Sigmoid colon (tissue), 4 donors: ENCODE data around the gene ERGIC2.

Source experiments
- EP300 ChIP-seq, 4 donors: sonication (generic); formaldehyde crosslinking; IDR thresholded peaks; one replicate each; pipeline ENCODE4 v1.6.1; 2017; ENCODE audit warnings: antibody characterized with exemption in 4 of 4
- POLR2A ChIP-seq, 2 donors: fragments of 450-650 bp; IDR thresholded peaks; one replicate each; pipeline ENCODE4 v1.6.1; 2016; ENCODE audit warnings: antibody characterized with exemption in 2 of 2, mild to moderate bottlenecking in 2 of 2, moderate library complexity in 2 of 2
- POLR2AphosphoS5 ChIP-seq, 4 donors: sonication (generic); formaldehyde crosslinking; IDR thresholded peaks; one replicate each; pipeline ENCODE4 v1.6.1; 2017; ENCODE audit warnings: antibody characterized with exemption in 4 of 4
- TF ChIP-seq, protein P1 (sequence below), 4 experiments: fragments of 450-650 bp in 3 of 4; fragments of 200-600 bp in 1 of 4; IDR thresholded peaks; one replicate each; pipeline ENCODE4 v1.5.1; 2016 to 2019; ENCODE audit warnings: antibody characterized with exemption in 4 of 4, mild to moderate bottlenecking in 3 of 4, moderate library complexity in 2 of 4

- TF ChIP-seq, protein P1, sequence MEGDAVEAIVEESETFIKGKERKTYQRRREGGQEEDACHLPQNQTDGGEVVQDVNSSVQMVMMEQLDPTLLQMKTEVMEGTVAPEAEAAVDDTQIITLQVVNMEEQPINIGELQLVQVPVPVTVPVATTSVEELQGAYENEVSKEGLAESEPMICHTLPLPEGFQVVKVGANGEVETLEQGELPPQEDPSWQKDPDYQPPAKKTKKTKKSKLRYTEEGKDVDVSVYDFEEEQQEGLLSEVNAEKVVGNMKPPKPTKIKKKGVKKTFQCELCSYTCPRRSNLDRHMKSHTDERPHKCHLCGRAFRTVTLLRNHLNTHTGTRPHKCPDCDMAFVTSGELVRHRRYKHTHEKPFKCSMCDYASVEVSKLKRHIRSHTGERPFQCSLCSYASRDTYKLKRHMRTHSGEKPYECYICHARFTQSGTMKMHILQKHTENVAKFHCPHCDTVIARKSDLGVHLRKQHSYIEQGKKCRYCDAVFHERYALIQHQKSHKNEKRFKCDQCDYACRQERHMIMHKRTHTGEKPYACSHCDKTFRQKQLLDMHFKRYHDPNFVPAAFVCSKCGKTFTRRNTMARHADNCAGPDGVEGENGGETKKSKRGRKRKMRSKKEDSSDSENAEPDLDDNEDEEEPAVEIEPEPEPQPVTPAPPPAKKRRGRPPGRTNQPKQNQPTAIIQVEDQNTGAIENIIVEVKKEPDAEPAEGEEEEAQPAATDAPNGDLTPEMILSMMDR (IDR thresholded peaks at IDR 0.05) = no peak
- TF ChIP-seq POLR2A (IDR thresholded peaks at IDR 0.05) (no peak), POLR2AphosphoS5 (IDR thresholded peaks at IDR 0.05) (no peak), EP300 (IDR thresholded peaks at IDR 0.05) (no peak)
These were observed 46.0 kb downstream of the ERGIC2 start for GRCh38 chr12:29334937-29335336.
